ENCODE measurements around the gene EIF3L.

DNA sequence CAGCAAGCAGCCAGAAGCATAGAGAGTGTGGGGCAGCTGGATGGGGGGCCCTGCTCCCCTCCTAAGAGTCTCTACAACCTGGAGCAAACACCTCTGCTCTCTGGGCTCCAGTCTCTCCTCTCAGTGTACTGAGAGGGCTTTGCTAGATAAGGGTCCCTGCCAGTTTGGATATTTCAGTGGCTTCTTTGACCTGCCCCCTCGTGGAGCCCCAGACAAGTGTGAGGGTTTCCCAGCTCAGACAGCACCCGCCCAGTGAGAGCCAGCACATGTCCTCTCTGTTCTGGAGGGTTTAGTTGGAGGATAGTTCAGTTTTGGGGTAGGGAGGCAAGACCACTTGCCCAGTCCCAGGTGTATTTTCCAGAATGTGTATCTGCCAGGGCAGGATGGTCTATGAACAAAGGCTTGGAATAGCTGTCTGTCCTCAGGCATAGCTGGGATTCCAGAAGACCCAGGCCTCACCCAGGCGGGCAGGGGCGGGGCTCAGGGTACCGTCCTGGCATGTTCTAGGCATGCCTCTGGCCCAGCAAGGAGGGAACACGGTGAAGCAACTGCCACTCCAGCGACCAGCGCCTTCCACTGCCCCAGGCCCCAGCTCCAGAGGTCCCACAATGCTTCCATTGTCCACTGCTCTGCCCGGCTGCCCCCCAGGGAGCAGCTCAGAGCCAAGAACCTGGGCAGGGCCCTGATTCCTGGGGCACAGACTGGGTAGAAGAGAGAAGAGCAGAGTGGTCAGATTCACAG, 49.4 kb downstream of the EIF3L start:
- TF ChIP-seq POLR2A (IDR thresholded peaks at IDR 0.05) (no peak), POLR2AphosphoS5 (IDR thresholded peaks at IDR 0.05) (no peak), CTCF (IDR thresholded peaks at IDR 0.05) (no peak), EP300 (IDR thresholded peaks at IDR 0.05) (no peak)

Data from gastroesophageal sphincter (tissue), 3 donors.